Omental fat pad (tissue), 4 donors: ENCODE measurements around the gene TAPT1. TPM values are rescaled to one million over a fixed set of nuclear protein-coding genes. Genes with fewer than 3 reads are reported as not detected.

Source experiments
- ATAC-seq: fragments of 150-250 bp; one replicate; pipeline ENCODE4 v1.9.1; 2016; ENCODE audit warnings: mild to moderate bottlenecking, moderate library complexity; ENCODE audit not compliant: low FRiP score
- DNase-seq: peaks from one replicate; pipeline ENCODE4 v3.0.0-alpha.2; 2019; ENCODE audit warnings: low spot score
- total RNA-seq, 4 donors: library from RNA; depleted of rRNA; stranded (reverse); fragments of >200 nt; gene quantifications; one replicate each; pipeline ENCODE4 v1.1.0, GENCODE V29; 2016
- TF ChIP-seq, protein P1 (sequence below), 3 donors: fragments of 450-650 bp; IDR thresholded peaks; one replicate each; pipeline ENCODE4 v1.5.1; 2016 to 2017; ENCODE audit warnings: antibody characterized with exemption in 3 of 3, mild to moderate bottlenecking in 3 of 3, moderate library complexity in 2 of 3

TAPT1 gene
- total RNA-seq, 4 donors from 2014 or later, result 21.5 to 31.9 (median 28.6) TPM

DNA sequence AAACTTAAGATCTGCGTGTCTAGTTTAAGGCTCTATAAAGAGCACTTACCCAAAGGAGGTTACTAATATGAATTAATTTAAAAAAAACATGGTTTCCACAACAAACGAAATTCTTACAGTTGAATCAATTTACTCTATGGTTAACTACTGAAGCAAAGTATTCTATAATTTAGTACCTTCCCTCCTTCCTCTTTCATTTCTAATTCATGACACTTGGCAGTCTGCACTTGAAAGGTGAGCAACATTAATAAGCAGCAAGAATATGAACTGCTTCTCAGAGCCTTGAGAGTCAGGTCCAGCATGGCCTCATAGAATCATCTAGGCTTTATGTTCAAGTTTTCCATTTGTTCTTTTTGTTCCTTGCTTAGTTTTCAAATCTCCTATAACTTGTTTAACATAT lies 42.7 kb downstream of the TAPT1 start:
- no peak for DNase-seq
- no peak for ATAC-seq
- TF ChIP-seq, protein P1, sequence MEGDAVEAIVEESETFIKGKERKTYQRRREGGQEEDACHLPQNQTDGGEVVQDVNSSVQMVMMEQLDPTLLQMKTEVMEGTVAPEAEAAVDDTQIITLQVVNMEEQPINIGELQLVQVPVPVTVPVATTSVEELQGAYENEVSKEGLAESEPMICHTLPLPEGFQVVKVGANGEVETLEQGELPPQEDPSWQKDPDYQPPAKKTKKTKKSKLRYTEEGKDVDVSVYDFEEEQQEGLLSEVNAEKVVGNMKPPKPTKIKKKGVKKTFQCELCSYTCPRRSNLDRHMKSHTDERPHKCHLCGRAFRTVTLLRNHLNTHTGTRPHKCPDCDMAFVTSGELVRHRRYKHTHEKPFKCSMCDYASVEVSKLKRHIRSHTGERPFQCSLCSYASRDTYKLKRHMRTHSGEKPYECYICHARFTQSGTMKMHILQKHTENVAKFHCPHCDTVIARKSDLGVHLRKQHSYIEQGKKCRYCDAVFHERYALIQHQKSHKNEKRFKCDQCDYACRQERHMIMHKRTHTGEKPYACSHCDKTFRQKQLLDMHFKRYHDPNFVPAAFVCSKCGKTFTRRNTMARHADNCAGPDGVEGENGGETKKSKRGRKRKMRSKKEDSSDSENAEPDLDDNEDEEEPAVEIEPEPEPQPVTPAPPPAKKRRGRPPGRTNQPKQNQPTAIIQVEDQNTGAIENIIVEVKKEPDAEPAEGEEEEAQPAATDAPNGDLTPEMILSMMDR (IDR thresholded peaks at IDR 0.05), result no peak

DNA sequence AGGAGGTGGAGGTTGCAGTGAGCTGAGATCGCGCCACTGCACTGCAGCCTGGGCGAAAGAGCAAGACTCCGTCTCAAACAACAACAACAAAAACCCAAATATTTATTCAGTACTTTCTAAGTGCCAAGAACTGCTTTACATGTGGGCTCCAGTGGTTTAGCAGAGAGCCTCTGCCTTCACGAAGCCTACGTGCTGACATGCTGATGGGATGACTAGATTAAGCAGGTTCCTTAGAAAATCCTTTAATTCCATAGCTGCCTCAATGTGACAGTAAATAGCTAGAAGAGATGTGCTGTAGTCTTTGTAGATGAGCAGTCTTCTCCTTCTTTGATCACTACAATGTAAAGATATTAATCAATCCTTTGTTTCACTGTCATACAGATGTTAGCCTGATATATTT lies 49.6 kb downstream of the TAPT1 start:
- TF ChIP-seq, protein P1 (IDR thresholded peaks at IDR 0.05), result no peak
- no peak for DNase-seq
- no peak for ATAC-seq

DNA sequence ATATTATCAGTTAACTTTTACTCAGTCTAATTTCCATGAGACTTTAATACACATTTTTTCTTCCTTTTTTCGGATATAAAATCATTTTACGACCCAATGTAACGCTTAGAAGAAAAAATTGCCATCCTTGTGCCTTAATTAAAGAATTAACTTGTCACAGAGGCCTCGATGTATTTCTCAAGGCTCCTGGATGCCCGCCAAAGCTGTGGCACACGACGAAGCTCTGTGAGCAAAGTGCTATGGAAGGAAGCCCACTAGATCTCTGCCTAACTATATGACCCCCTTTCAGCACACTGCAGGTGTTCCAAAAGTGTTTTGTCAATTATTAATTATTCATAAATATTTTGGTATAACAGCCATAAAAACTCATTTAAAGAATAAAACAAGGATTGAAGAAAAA lies 54.4 kb downstream of the TAPT1 start:
- no peak for ATAC-seq
- no peak for DNase-seq
- TF ChIP-seq, protein P1 (IDR thresholded peaks at IDR 0.05), result no peak

DNA sequence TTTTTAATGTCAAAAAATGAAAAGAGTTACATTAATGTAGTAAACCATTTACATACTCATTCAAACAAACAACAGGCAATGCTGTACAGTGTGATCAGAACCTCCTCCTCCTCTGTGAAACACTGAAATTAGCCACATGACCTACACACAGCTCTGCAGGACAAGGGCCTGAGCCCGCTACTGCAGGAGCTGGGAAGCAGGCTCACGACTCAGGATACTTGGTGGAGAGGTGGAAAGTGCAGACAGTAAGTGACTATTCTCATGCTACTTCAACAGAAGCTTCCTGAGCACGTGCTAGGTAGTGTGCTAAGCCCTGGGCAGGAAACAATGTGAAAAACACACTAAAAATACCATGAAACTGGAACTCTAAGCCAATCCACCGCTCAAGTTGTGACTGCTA lies 56.8 kb downstream of the TAPT1 start:
- ATAC-seq (no peak), DNase-seq (no peak)
- TF ChIP-seq, protein P1 (IDR thresholded peaks at IDR 0.05), result no peak

DNA sequence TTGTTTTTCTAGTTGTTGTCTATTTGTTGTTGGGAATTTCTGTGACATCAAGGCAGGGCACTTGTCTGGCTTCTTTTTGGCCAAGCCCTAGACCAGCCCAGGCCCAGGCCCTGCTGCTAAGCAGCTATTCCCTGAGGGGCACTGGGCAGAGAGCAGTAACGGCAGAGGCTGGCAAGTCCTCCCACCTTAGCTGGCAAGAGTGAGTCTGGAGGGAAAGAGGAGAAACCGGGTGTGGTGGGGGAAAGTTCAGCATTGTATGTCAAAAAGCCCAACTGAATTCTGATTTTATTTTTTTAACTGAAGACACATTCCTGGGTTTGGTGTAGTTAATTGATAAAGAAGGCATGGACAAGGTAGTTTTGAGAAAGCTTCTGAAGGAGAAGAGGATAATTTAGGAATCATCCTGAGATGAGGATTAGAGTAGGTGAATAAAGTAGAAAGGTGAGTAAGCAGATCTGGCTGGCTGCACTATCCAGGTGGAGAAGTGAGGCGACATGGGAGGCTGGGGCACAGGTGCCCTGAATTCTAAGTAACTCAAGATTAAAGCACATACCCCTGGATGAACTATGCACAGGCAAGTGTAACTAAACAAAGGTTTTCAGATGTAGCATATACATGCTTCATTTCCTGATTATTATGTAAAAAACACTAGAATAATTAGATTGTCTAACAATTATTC lies 57.4 kb downstream of the TAPT1 start:
- ATAC-seq (no peak), DNase-seq (no peak)
- TF ChIP-seq, protein P1 (IDR thresholded peaks at IDR 0.05), result no peak

DNA sequence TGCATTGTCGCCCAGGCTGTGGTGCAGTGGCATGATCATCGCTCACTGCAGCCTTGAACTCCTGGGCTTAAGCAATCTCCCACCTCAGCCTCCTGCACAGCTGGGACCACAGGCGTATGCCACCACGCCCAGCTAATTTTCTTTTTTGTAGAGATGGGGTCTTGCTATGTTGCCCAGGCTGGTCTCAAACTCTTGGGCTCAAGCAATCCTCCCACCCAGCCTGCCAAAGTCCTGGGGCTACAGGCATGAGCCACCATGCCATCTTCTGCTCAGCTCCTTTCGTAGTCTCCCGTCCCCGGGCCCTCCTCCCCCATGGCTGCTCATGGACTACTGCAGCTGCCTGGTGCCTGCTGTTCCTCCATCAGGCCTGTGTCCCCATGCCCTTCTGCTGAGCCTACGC lies 58.1 kb downstream of the TAPT1 start:
- DNase-seq, result no peak
- ATAC-seq, result no peak
- TF ChIP-seq, protein P1 (IDR thresholded peaks at IDR 0.05), result no peak

DNA sequence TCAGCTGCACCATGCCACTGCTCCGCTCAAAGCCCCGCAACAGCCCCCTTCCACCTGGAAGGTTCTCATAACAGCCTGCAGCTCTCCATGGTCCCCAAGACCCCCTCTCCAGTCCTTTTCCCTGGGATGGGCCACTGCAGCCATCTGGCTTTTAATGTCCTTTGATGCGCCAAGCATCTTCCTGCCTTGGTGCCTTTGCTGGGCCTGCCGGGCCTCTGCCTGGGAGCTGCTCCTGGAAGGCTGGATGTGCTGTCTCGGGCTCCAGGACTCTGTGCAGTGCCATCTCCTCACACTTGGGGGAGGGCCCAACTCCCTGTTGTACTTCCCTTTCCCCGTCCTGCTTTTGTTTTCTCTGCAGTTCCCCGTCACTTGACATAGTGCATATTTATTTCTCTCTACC lies 60.3 kb downstream of the TAPT1 start:
- TF ChIP-seq, protein P1 (IDR thresholded peaks at IDR 0.05), result no peak
- no peak for ATAC-seq
- no peak for DNase-seq
